ENCODE measurements around the gene RBBP8NL.

Gene RBBP8NL

GRCh38 chr20:62422636-62423325 is 4.6 kb downstream of the RBBP8NL start:
- no peak for DNase-seq (ENCODE audit: low spot score)

- no peak for DNase-seq (ENCODE audit: low spot score)
Measured at GRCh38 chr20:62421716-62421990, 5.7 kb downstream of the RBBP8NL start.

- DNase-seq (ENCODE audit: low spot score), result no peak
Measured at GRCh38 chr20:62420846-62421715, 6.3 kb downstream of the RBBP8NL start.

- DNase-seq (ENCODE audit: low spot score), result no peak
Measured at GRCh38 chr20:62419759-62420158, 7.6 kb downstream of the RBBP8NL start.

GRCh38 chr20:62418709-62419487 is 8.4 kb downstream of the RBBP8NL start:
- DNase-seq (ENCODE audit: low spot score), result no peak

GRCh38 chr20:62417981-62418708 is 9.2 kb downstream of the RBBP8NL start:
- DNase-seq (ENCODE audit: low spot score), result no peak

- no peak for DNase-seq (ENCODE audit: low spot score)
Measured at GRCh38 chr20:62416651-62417637, 10.4 kb downstream of the RBBP8NL start.

- DNase-seq (ENCODE audit: low spot score), result no peak
Measured at GRCh38 chr20:62415354-62416111, 11.8 kb downstream of the RBBP8NL start.

GRCh38 chr20:62413896-62414481 is 13.3 kb downstream of the RBBP8NL start:
- no peak for DNase-seq (ENCODE audit: low spot score)

- DNase-seq (ENCODE audit: low spot score), result no peak
Measured at GRCh38 chr20:62413025-62413570, 14.2 kb downstream of the RBBP8NL start.

GRCh38 chr20:62412194-62413024 is 14.9 kb downstream of the RBBP8NL start:
- no peak for DNase-seq (ENCODE audit: low spot score)

GRCh38 chr20:62411479-62412193 is 15.7 kb downstream of the RBBP8NL start:
- DNase-seq (ENCODE audit: low spot score), result no peak

GRCh38 chr20:62410746-62411478 is 16.4 kb downstream of the RBBP8NL start:
- no peak for DNase-seq (ENCODE audit: low spot score)

- DNase-seq (ENCODE audit: low spot score), result peak; percentile 15
Measured at GRCh38 chr20:62409931-62410745, 17.2 kb downstream of the RBBP8NL start.

- no peak for DNase-seq (ENCODE audit: low spot score)
Measured at GRCh38 chr20:62409086-62409853, 18.1 kb downstream of the RBBP8NL start.
